K562 (cell line): ENCODE results near the gene PIH1D1. TPM values are rescaled to one million over a fixed set of nuclear protein-coding genes. Genes with fewer than 3 reads are reported as not detected.

Source experiments
- BRF1 ChIP-seq: IDR thresholded peaks from 3 replicates; pipeline ENCODE4 v1.6.1; 2011; ENCODE audit warnings: borderline replicate concordance, mild to moderate bottlenecking; ENCODE audit not compliant: insufficient read length; ENCODE audit errors: extremely low read depth
- CBX1 ChIP-seq: sonication (generic); IDR thresholded peaks from 2 replicates; pipeline ENCODE4 v1.6.1; 2016; ENCODE audit warnings: antibody characterized with exemption, low read depth, mild to moderate bottlenecking
- EGR1 ChIP-seq: fragments of 450-650 bp; conservative IDR thresholded peaks from 2 replicates; pipeline ENCODE4 v1.6.1; 2017; ENCODE audit warnings: mild to moderate bottlenecking
- GMEB1 ChIP-seq: fragments of 250-450 bp; sonication (Bioruptor Pico); IDR thresholded peaks from 2 replicates; pipeline ENCODE4 v1.4.0; 2020; ENCODE audit warnings: mild to moderate bottlenecking
- NFXL1 ChIP-seq: fragments of 450-650 bp; formaldehyde crosslinking; IDR thresholded peaks from 2 replicates; pipeline ENCODE4 v1.4.0; 2021; ENCODE audit warnings: mild to moderate bottlenecking
- PURB ChIP-seq: sonication (generic); formaldehyde crosslinking; IDR thresholded peaks from 2 replicates; pipeline ENCODE4 v1.9.0; 2021; ENCODE audit warnings: low read depth, mild to moderate bottlenecking, missing genetic modification reagents
- RBM25 ChIP-seq: fragments of 200-400 bp; formaldehyde crosslinking; IDR thresholded peaks from 2 replicates; pipeline ENCODE4 v1.6.1; 2018; ENCODE audit warnings: low read length, low read depth, moderate library complexity; ENCODE audit not compliant: severe bottlenecking
- TSC22D4 ChIP-seq: fragments of 450-650 bp; IDR thresholded peaks from 2 replicates; pipeline ENCODE4 v1.6.1; 2016; ENCODE audit warnings: missing genetic modification characterization, missing biosample characterization, control low read depth
- ZNF121 ChIP-seq: sonication (generic); formaldehyde crosslinking; conservative IDR thresholded peaks from 2 replicates; pipeline ENCODE4 v1.8.0; 2022; ENCODE audit warnings: missing genetic modification reagents
- ZNF197 ChIP-seq: fragments of 200-800 bp; sonication (Bioruptor generic); IDR thresholded peaks from 2 replicates; pipeline ENCODE4 v1.6.1; 2016; ENCODE audit warnings: low read depth, missing genetic modification characterization, missing compliant biosample characterization
- ZNF324 ChIP-seq: fragments of 250-450 bp; sonication (Bioruptor Pico); IDR thresholded peaks from 2 replicates; pipeline ENCODE4 v1.4.0; 2020; ENCODE audit warnings: mild to moderate bottlenecking
- ZNF398 ChIP-seq: fragments of 250-450 bp; sonication (Bioruptor Pico); IDR thresholded peaks from 2 replicates; pipeline ENCODE4 v1.8.0; 2021; ENCODE audit warnings: moderate library complexity, mild to moderate bottlenecking, inconsistent platforms
- ZNF551 ChIP-seq: fragments of 250-450 bp; sonication (Bioruptor Pico); IDR thresholded peaks from 2 replicates; pipeline ENCODE4 v1.5.0; 2021; ENCODE audit warnings: mild to moderate bottlenecking, moderate library complexity
- ZNF589 ChIP-seq: fragments of 200-800 bp; sonication (Bioruptor generic); IDR thresholded peaks from 2 replicates; pipeline ENCODE4 v1.6.1; 2016; ENCODE audit warnings: low read depth, missing genetic modification characterization, missing compliant biosample characterization
- polyA plus RNA-seq, 8 experiments: library from polyadenylated mRNA; depleted of rRNA in 4 of 8; stranded (reverse) in 5 of 8; unstranded in 3 of 8; fragments of >200 nt; fragmentation: Nextera tagmentation in 2 of 8; fragmentation: Illumina TruSeq in 1 of 8; extraction: Ambion mirVana in 2 of 8; extraction: Trizol in 1 of 8; gene quantifications; 2 replicates each; pipeline versions ENCODE4 v1.2.1 to v1.2.3, GENCODE V29; 2011 to 2014; ENCODE audit warnings: inconsistent platforms in 1 of 8, missing spikeins in 1 of 8
- total RNA-seq, 7 experiments: library from RNA; depleted of rRNA in 6 of 7; stranded (reverse); fragments of >200 nt in 6 of 7; fragmentation: Illumina TruSeq in 2 of 7; extraction: Trizol in 2 of 7; gene quantifications; 2 replicates each; pipeline versions ENCODE4 v1.2.1 to v1.2.3, GENCODE V29; 2011 to 2021; ENCODE audit warnings: low replicate concordance in 1 of 7
- TF ChIP-seq, protein P1 (sequence below), 2 experiments: fragments of 450-650 bp in 1 of 2; IDR thresholded peaks; 2 replicates each; pipeline ENCODE4 v1.6.1; 2011 to 2017; ENCODE audit warnings: low read depth in 2 of 2, antibody characterized with exemption in 1 of 2, borderline replicate concordance in 1 of 2, low read length in 1 of 2, mild to moderate bottlenecking in 1 of 2, mixed read lengths in 1 of 2; ENCODE audit not compliant: control insufficient read depth in 1 of 2

Gene PIH1D1
- total and polyA plus RNA-seq, 9 of the 15 experiments (the other 6 are each of a cell fraction or from before 2014, with no cell fraction given): 26.5 to 224 (median 137) TPM

GRCh38 chr19:49479975-49480628 is 28.5 kb upstream of the PIH1D1 start (continued):
- TF ChIP-seq ZNF398 (CRISPR knock-in tag) (no peak), CBX1 (no peak), TSC22D4 (tag) (no peak), ZNF589 (CRISPR knock-in tag) (no peak), ZNF551 (CRISPR knock-in tag) (no peak), GMEB1 (CRISPR knock-in tag) (no peak), ZNF324 (CRISPR knock-in tag) (no peak), NFXL1 (CRISPR knock-in tag) (no peak), ZNF121 (CRISPR knock-in tag) (no peak), BRF1 (no peak), RBM25 (peak; percentile 65), PURB (CRISPR knock-in tag) (no peak), ZNF197 (CRISPR knock-in tag) (no peak), EGR1 (no peak)
- TF ChIP-seq, protein P1, sequence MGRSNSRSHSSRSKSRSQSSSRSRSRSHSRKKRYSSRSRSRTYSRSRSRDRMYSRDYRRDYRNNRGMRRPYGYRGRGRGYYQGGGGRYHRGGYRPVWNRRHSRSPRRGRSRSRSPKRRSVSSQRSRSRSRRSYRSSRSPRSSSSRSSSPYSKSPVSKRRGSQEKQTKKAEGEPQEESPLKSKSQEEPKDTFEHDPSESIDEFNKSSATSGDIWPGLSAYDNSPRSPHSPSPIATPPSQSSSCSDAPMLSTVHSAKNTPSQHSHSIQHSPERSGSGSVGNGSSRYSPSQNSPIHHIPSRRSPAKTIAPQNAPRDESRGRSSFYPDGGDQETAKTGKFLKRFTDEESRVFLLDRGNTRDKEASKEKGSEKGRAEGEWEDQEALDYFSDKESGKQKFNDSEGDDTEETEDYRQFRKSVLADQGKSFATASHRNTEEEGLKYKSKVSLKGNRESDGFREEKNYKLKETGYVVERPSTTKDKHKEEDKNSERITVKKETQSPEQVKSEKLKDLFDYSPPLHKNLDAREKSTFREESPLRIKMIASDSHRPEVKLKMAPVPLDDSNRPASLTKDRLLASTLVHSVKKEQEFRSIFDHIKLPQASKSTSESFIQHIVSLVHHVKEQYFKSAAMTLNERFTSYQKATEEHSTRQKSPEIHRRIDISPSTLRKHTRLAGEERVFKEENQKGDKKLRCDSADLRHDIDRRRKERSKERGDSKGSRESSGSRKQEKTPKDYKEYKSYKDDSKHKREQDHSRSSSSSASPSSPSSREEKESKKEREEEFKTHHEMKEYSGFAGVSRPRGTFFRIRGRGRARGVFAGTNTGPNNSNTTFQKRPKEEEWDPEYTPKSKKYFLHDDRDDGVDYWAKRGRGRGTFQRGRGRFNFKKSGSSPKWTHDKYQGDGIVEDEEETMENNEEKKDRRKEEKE (IDR thresholded peaks at IDR 0.05; ENCODE audit: borderline replicate concordance in 1 of 2, control insufficient read depth in 1 of 2, low read depth in 2 of 2, low read length in 1 of 2): no peak
- TF ChIP-seq, all 486 proteins: peak for 5
